Lung (tissue), 16 donors: ENCODE measurements around the gene PCDH20. TPM values are rescaled to one million over a fixed set of nuclear protein-coding genes. Genes with fewer than 3 reads are reported as not detected.
A peak's percentile ranks its signal among the peaks of the same experiment; 100 is the strongest.

Experiments
- ATAC-seq: fragments of 200-7000 bp; cut with Tn5 transposase; one replicate; pipeline ENCODE4 v1.9.1; 2020; ENCODE audit warnings: moderate number of reproducible peaks; ENCODE audit not compliant: insufficient read depth, low FRiP score
- DNase-seq, 3 donors: peaks; one replicate each; pipeline ENCODE4 v3.0.0-alpha.2; 2013 to 2017
- H3K27ac ChIP-seq, 2 donors: one replicate each; pipeline ENCODE4 v1.5.1; 2013; ENCODE audit warnings: mild to moderate bottlenecking in 2 of 2, moderate library complexity in 2 of 2, control low read depth in 1 of 2, inconsistent platforms in 1 of 2, low read depth in 1 of 2, low read length in 1 of 2
- H3K27me3 ChIP-seq, 3 donors: one replicate each; pipeline ENCODE4 v1.5.1; 2013; ENCODE audit warnings: low read length in 2 of 3; ENCODE audit not compliant: control insufficient read depth in 3 of 3, insufficient read depth in 3 of 3
- H3K36me3 ChIP-seq, 4 donors: one replicate each; pipeline ENCODE4 v1.5.1; 2013; ENCODE audit warnings: low read length in 4 of 4, mild to moderate bottlenecking in 1 of 4, moderate library complexity in 1 of 4; ENCODE audit not compliant: control insufficient read depth in 4 of 4, insufficient read depth in 4 of 4
- H3K4me1 ChIP-seq, 5 donors: one replicate each; pipeline ENCODE4 v1.5.1; 2013; ENCODE audit warnings: low read length in 5 of 5, mild to moderate bottlenecking in 2 of 5, moderate library complexity in 1 of 5; ENCODE audit not compliant: control insufficient read depth in 5 of 5, insufficient read depth in 5 of 5
- H3K4me3 ChIP-seq: one replicate; pipeline ENCODE4 v1.5.1; 2013; ENCODE audit warnings: mild to moderate bottlenecking, control low read depth, moderate library complexity
- H3K9ac ChIP-seq, 2 donors: one replicate each; pipeline ENCODE4 v1.5.1; 2013; ENCODE audit warnings: low read length in 2 of 2, control low read depth in 1 of 2; ENCODE audit not compliant: insufficient read depth in 1 of 2
- H3K9me3 ChIP-seq, 4 donors: one replicate each; pipeline ENCODE4 v1.5.1; 2013; ENCODE audit warnings: low read length in 3 of 4, mild to moderate bottlenecking in 1 of 4, moderate library complexity in 1 of 4; ENCODE audit not compliant: control insufficient read depth in 4 of 4, insufficient read depth in 3 of 4
- CTCF ChIP-seq: IDR thresholded peaks from 2 replicates; pipeline ENCODE4 v1.5.1; 2012; ENCODE audit warnings: mild to moderate bottlenecking; ENCODE audit errors: control extremely low read depth, extremely low read depth
- WGBS, 2 donors: extraction: QIAGEN DNeasy Blood & Tissue Kit; methylation state at CpG; one replicate each; pipeline ENCODE4 v1.1.7; 2013; 5-methylcytosine and 5-hydroxymethylcytosine counted together
- long read RNA-seq, 5 donors: transcript quantifications; one replicate each; lab custom pipeline, GENCODE V29; 2026
- polyA plus RNA-seq, 2 donors: library from polyadenylated mRNA; stranded (reverse); fragments of 200-250 nt; gene quantifications; one replicate each; pipeline ENCODE4 v1.2.1, GENCODE V29; 2013
- total RNA-seq, 2 donors: library from RNA; depleted of rRNA in 1 of 2; stranded (reverse); fragments of >200 nt in 1 of 2; gene quantifications; one replicate each; pipeline ENCODE4 v1.2.1, GENCODE V29; 2014 to 2021
- donor health status: control.
- donor health status: control.
- donor health status: Bipolar disorder and iron deficiency.
- donor health status: healthy.
- donor health status: DM: yes; HTN: yes; CAD: no.

Gene PCDH20, protein sequence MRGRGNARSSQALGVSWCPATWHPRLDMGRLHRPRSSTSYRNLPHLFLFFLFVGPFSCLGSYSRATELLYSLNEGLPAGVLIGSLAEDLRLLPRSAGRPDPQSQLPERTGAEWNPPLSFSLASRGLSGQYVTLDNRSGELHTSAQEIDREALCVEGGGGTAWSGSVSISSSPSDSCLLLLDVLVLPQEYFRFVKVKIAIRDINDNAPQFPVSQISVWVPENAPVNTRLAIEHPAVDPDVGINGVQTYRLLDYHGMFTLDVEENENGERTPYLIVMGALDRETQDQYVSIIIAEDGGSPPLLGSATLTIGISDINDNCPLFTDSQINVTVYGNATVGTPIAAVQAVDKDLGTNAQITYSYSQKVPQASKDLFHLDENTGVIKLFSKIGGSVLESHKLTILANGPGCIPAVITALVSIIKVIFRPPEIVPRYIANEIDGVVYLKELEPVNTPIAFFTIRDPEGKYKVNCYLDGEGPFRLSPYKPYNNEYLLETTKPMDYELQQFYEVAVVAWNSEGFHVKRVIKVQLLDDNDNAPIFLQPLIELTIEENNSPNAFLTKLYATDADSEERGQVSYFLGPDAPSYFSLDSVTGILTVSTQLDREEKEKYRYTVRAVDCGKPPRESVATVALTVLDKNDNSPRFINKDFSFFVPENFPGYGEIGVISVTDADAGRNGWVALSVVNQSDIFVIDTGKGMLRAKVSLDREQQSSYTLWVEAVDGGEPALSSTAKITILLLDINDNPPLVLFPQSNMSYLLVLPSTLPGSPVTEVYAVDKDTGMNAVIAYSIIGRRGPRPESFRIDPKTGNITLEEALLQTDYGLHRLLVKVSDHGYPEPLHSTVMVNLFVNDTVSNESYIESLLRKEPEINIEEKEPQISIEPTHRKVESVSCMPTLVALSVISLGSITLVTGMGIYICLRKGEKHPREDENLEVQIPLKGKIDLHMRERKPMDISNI
- total RNA-seq (10 to 100 TPM in 1 of 2 donors, 1 to 10 TPM in 1; 6.4 to 22.0 TPM), polyA plus RNA-seq (1 to 10 TPM; 1.3 to 1.5 TPM)
- long read RNA-seq, donor 1, full-length matches to known transcripts: 16 of 16 reads
- long read RNA-seq, donor 1, partial matches to known transcripts: 0 of 16 reads
- long read RNA-seq, donor 1, other reads (novel, unspliced or antisense): 0 of 16 reads
- long read RNA-seq, donor 2, full-length matches to known transcripts: 4 of 4 reads
- long read RNA-seq, donor 2, partial matches to known transcripts: 0 of 4 reads
- long read RNA-seq, donor 2, other reads (novel, unspliced or antisense): 0 of 4 reads
- long read RNA-seq, donor 3, full-length matches to known transcripts: 2 of 2 reads
- long read RNA-seq, donor 3, partial matches to known transcripts: 0 of 2 reads
- long read RNA-seq, donor 3, other reads (novel, unspliced or antisense): 0 of 2 reads
- long read RNA-seq, donor 4: 0 reads
- long read RNA-seq, donor 5, full-length matches to known transcripts: 4 of 4 reads
- long read RNA-seq, donor 5, partial matches to known transcripts: 0 of 4 reads
- long read RNA-seq, donor 5, other reads (novel, unspliced or antisense): 0 of 4 reads

- no peaks in the 10 kb centered on the region for H3K36me3 ChIP-seq
- peak within 1 kb of the TSS; percentile 30 for H3K4me3 ChIP-seq
- peaks cover 0 to 12% (median 7%) of the 10 kb centered on the region in 3 donors for H3K27me3 ChIP-seq
- peak within 1 kb of the TSS in 1 of 2 donors; percentile 65 for H3K27ac ChIP-seq
- DNase-seq (no peak), ATAC-seq (no peak)
- H3K9ac ChIP-seq: peak within 1 kb of the TSS; percentile 3 to 54
- no peaks in the 10 kb centered on the region for H3K9me3 ChIP-seq
- WGBS, 2 donors: 38 to 47% methylated on average over 3 of the region's 3 CpGs
- no peak for TF ChIP-seq CTCF
- H3K4me1 ChIP-seq: peaks cover 0 to 22% (median 8%) of the 10 kb centered on the region in 5 donors
These were observed at the start of gene PCDH20 for GRCh38 chr13:61415749-61416148. Gene PCDH20 (minus strand): TSS chr13:61415849. CDS start chr13:61415158, 691 bp downstream.

DNA sequence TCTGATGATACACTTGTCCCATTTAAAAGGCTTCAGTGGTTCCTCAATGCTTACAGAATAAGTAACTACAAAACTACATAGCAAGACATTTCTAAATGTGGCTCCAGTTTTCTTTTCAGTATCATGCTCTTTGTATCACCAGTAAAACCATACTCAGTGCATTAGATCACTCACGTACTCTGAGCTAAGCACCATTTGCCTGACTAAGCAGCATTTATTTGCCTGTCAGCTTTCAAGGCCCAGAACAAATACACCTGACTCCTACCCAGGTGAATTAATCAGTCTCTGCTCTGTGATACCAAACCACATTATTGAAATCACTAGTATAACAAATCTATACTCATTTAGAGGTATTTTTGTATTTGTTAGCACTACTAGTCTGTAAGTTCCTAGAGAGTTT, 47.4 kb upstream of the PCDH20 start:
- ATAC-seq: no peak
- DNase-seq: peak in 1 of 3 donors; percentile 21
- no peak overlapping the region for H3K9ac ChIP-seq
- H3K4me1 ChIP-seq: no peaks in the 10 kb centered on the region
- no peak overlapping the region for H3K4me3 ChIP-seq
- no peak for TF ChIP-seq CTCF
- 69 to 72% methylated on average over 1 of the region's 1 CpG for WGBS, 2 donors
- H3K27me3 ChIP-seq: no peaks in the 10 kb centered on the region
- no peaks in the 10 kb centered on the region for H3K9me3 ChIP-seq
- no peak overlapping the region for H3K27ac ChIP-seq
- H3K36me3 ChIP-seq: no peaks in the 10 kb centered on the region

GRCh38 chr13:61453121-61453520, 37.5 kb upstream of the PCDH20 start:
- H3K9ac ChIP-seq: no peak overlapping the region
- ATAC-seq (no peak), DNase-seq (no peak)
- H3K27ac ChIP-seq: no peak overlapping the region
- no peaks in the 10 kb centered on the region for H3K4me1 ChIP-seq
- H3K4me3 ChIP-seq: no peak overlapping the region
- TF ChIP-seq CTCF: no peak
- H3K27me3 ChIP-seq: no peaks in the 10 kb centered on the region
- H3K36me3 ChIP-seq: no peaks in the 10 kb centered on the region
- H3K9me3 ChIP-seq: no peaks in the 10 kb centered on the region
- WGBS, 2 donors: 31 to 57% methylated on average over 1 of the region's 1 CpG
